ENCODE data around the gene EPC1. TPM values are rescaled to one million over a fixed set of nuclear protein-coding genes. Genes with fewer than 3 reads are reported as not detected.
A peak's percentile ranks its signal among the peaks of the same experiment; 100 is the strongest.

Gene EPC1
- total and polyA plus RNA-seq, 2 donors, result 35.2 to 38.7 TPM

DNA sequence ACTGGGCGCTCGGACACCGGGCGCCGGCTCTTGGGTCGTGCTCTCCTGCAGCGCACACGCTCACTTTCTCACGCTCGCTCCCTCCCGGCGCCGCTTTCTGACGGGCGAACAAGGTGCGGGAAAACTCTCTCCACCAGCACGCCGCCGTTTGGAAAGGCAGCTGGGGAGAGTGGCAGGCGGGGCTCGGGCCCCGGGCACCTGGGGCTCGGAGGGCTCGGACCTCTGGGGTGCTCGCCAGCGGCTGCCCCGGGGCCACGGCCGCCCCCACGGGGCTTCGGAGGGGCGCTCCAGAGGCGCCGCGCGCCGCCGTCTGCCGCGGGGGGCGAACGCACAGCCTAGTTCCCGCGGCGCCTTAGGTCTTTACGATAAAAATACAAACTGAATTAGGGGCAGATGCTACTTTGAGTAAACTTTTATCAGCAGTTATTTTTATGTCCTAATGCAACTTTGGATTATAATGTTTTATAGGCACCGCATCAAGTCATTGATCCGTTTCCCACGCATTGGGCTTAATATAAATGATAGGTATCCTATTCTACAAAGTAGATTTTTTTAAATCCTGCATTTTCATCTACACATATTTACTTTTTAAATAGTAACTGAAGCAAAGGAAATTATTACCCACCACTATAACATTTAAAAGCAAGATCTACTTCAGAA, 535 bp upstream of the EPC1 start:
- WGBS, result under 1% methylated on average over 49 of the region's 49 CpGs
- Histone ChIP-seq H3K4me3 (ENCODE audit: low read length in 2 of 2) (peak overlapping the region; percentile 78 to 92), H3K9me3 (ENCODE audit: control insufficient read depth in 2 of 2, insufficient read depth in 1 of 2, low read length in 1 of 2) (no peaks in the 10 kb centered on the region), H3K4me1 (ENCODE audit: control insufficient read depth in 2 of 2, insufficient read depth in 2 of 2, low read length in 2 of 2) (peaks cover 6 to 13% of the 10 kb centered on the region in 2 donors), H3K36me3 (ENCODE audit: control insufficient read depth in 2 of 2, insufficient read depth in 2 of 2, low read length in 1 of 2) (peaks cover 0 to 14% of the 10 kb centered on the region in 2 donors), H3K27ac (ENCODE audit: low read depth in 1 of 2, low read length in 1 of 2) (peak overlapping the region; percentile 84 to 100), H3K27me3 (ENCODE audit: control insufficient read depth in 2 of 2, insufficient read depth in 1 of 2, low read length in 1 of 2) (no peaks in the 10 kb centered on the region)
- DNase-seq (ENCODE audit: low read depth in 6 of 9, low spot score in 9 of 9), result peak in 2 of 9 donors; percentile 40 to 46

DNA sequence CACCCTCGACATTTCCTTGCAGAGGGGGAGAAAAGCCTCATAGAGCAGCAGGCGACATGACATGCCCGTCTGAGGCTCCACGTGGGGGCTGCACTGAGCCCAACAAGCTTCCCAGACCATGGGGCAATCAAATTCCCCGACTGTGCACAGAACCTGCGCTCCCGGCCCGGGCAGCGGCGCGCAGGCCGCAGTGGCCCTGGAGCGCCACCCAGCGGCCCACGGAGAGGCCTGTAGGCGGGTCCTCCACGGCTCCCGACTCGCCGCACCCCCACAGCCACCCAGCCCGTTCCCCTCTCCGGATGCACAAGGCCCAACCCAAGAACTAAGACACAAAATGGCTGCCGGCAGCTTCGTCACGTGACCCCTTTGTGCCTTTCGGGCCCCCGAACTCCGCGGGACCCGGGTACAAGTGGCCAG, 816 bp downstream of the EPC1 start:
- no peaks in the 10 kb centered on the region for H3K9me3 ChIP-seq (ENCODE audit: control insufficient read depth in 2 of 2, insufficient read depth in 1 of 2, low read length in 1 of 2)
- H3K36me3 ChIP-seq (ENCODE audit: control insufficient read depth in 2 of 2, insufficient read depth in 2 of 2, low read length in 1 of 2), result peaks cover 0 to 14% of the 10 kb centered on the region in 2 donors
- peak; percentile 81 to 97 (median 92) for DNase-seq (ENCODE audit: low read depth in 6 of 9, low spot score in 9 of 9)
- peak overlapping the region; percentile 100 for H3K27ac ChIP-seq (ENCODE audit: low read depth in 1 of 2, low read length in 1 of 2)
- H3K4me3 ChIP-seq (ENCODE audit: low read length in 2 of 2), result peak overlapping the region; percentile 78 to 92
- peaks cover 6 to 13% of the 10 kb centered on the region in 2 donors for H3K4me1 ChIP-seq (ENCODE audit: control insufficient read depth in 2 of 2, insufficient read depth in 2 of 2, low read length in 2 of 2)
- no peaks in the 10 kb centered on the region for H3K27me3 ChIP-seq (ENCODE audit: control insufficient read depth in 2 of 2, insufficient read depth in 1 of 2, low read length in 1 of 2)
- WGBS, result under 1% methylated on average over 30 of the region's 30 CpGs

- no peak for DNase-seq (ENCODE audit: low read depth in 6 of 9, low spot score in 9 of 9)
- Histone ChIP-seq H3K36me3 (ENCODE audit: control insufficient read depth in 2 of 2, insufficient read depth in 2 of 2, low read length in 1 of 2) (peaks cover 0 to 25% of the 10 kb centered on the region in 2 donors), H3K27me3 (ENCODE audit: control insufficient read depth in 2 of 2, insufficient read depth in 1 of 2, low read length in 1 of 2) (no peaks in the 10 kb centered on the region), H3K4me1 (ENCODE audit: control insufficient read depth in 2 of 2, insufficient read depth in 2 of 2, low read length in 2 of 2) (peaks cover 9 to 11% of the 10 kb centered on the region in 2 donors), H3K9me3 (ENCODE audit: control insufficient read depth in 2 of 2, insufficient read depth in 1 of 2, low read length in 1 of 2) (no peaks in the 10 kb centered on the region), H3K27ac (ENCODE audit: low read depth in 1 of 2, low read length in 1 of 2) (no peak overlapping the region), H3K4me3 (ENCODE audit: low read length in 2 of 2) (no peak overlapping the region)
- WGBS, result 89% methylated on average over 1 of the region's 1 CpG
Observed at GRCh38 chr10:32341596-32341995, 5.4 kb downstream of the EPC1 start.

- WGBS, result 63% methylated on average over 4 of the region's 4 CpGs
- Histone ChIP-seq H3K9me3 (ENCODE audit: control insufficient read depth in 2 of 2, insufficient read depth in 1 of 2, low read length in 1 of 2) (no peaks in the 10 kb centered on the region), H3K4me1 (ENCODE audit: control insufficient read depth in 2 of 2, insufficient read depth in 2 of 2, low read length in 2 of 2) (peaks cover 9 to 13% of the 10 kb centered on the region in 2 donors), H3K4me3 (ENCODE audit: low read length in 2 of 2) (no peak overlapping the region), H3K27me3 (ENCODE audit: control insufficient read depth in 2 of 2, insufficient read depth in 1 of 2, low read length in 1 of 2) (no peaks in the 10 kb centered on the region), H3K36me3 (ENCODE audit: control insufficient read depth in 2 of 2, insufficient read depth in 2 of 2, low read length in 1 of 2) (peaks cover 0 to 25% of the 10 kb centered on the region in 2 donors), H3K27ac (ENCODE audit: low read depth in 1 of 2, low read length in 1 of 2) (no peak overlapping the region)
- no peak for DNase-seq (ENCODE audit: low read depth in 6 of 9, low spot score in 9 of 9)
Observed at GRCh38 chr10:32340596-32341180, 6.3 kb downstream of the EPC1 start.

GRCh38 chr10:32338262-32338661, 8.7 kb downstream of the EPC1 start:
- DNase-seq (ENCODE audit: low read depth in 6 of 9, low spot score in 9 of 9), result no peak
- H3K4me1 ChIP-seq (ENCODE audit: control insufficient read depth in 2 of 2, insufficient read depth in 2 of 2, low read length in 2 of 2), result peaks cover 17 to 20% of the 10 kb centered on the region in 2 donors
- no peaks in the 10 kb centered on the region for H3K9me3 ChIP-seq (ENCODE audit: control insufficient read depth in 2 of 2, insufficient read depth in 1 of 2, low read length in 1 of 2)
- WGBS, result 98% methylated on average over 3 of the region's 3 CpGs
- no peak overlapping the region for H3K4me3 ChIP-seq (ENCODE audit: low read length in 2 of 2)
- no peak overlapping the region for H3K27ac ChIP-seq (ENCODE audit: low read depth in 1 of 2, low read length in 1 of 2)
- H3K36me3 ChIP-seq (ENCODE audit: control insufficient read depth in 2 of 2, insufficient read depth in 2 of 2, low read length in 1 of 2), result peaks cover 0 to 19% of the 10 kb centered on the region in 2 donors
- H3K27me3 ChIP-seq (ENCODE audit: control insufficient read depth in 2 of 2, insufficient read depth in 1 of 2, low read length in 1 of 2), result no peaks in the 10 kb centered on the region

DNA sequence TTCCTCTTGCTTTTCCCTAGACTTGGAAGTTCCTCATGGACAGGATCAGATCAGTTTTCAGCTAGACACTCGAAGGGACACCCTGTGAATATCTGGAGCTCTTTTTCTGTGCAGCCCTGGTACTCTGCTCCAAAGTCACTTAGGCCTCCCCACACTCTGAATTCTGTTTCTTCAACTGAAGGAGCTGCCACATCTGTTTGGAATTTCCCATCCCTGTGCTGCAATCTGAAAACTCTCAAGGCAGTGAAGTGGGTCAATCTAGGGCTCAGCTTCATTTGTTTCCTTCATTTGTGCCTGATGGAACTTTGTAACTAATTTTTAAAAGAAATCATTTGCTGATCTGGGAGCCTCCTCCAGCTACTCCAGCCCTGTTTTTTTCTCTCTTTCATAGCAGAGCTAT, 9.6 kb downstream of the EPC1 start:
- peaks cover 20 to 25% of the 10 kb centered on the region in 2 donors for H3K4me1 ChIP-seq (ENCODE audit: control insufficient read depth in 2 of 2, insufficient read depth in 2 of 2, low read length in 2 of 2)
- H3K27me3 ChIP-seq (ENCODE audit: control insufficient read depth in 2 of 2, insufficient read depth in 1 of 2, low read length in 1 of 2), result no peaks in the 10 kb centered on the region
- no peak overlapping the region for H3K4me3 ChIP-seq (ENCODE audit: low read length in 2 of 2)
- peaks cover 0 to 25% of the 10 kb centered on the region in 2 donors for H3K36me3 ChIP-seq (ENCODE audit: control insufficient read depth in 2 of 2, insufficient read depth in 2 of 2, low read length in 1 of 2)
- no peak for DNase-seq (ENCODE audit: low read depth in 6 of 9, low spot score in 9 of 9)
- H3K9me3 ChIP-seq (ENCODE audit: control insufficient read depth in 2 of 2, insufficient read depth in 1 of 2, low read length in 1 of 2), result no peaks in the 10 kb centered on the region
- WGBS, result 96% methylated on average over 1 of the region's 1 CpG
- no peak overlapping the region for H3K27ac ChIP-seq (ENCODE audit: low read depth in 1 of 2, low read length in 1 of 2)

GRCh38 chr10:32333849-32334248, 13.1 kb downstream of the EPC1 start:
- Histone ChIP-seq H3K4me3 (ENCODE audit: low read length in 2 of 2) (no peak overlapping the region), H3K27ac (ENCODE audit: low read depth in 1 of 2, low read length in 1 of 2) (peak overlapping the region; percentile 43 to 47), H3K36me3 (ENCODE audit: control insufficient read depth in 2 of 2, insufficient read depth in 2 of 2, low read length in 1 of 2) (peaks cover 4 to 30% of the 10 kb centered on the region in 2 donors), H3K27me3 (ENCODE audit: control insufficient read depth in 2 of 2, insufficient read depth in 1 of 2, low read length in 1 of 2) (no peaks in the 10 kb centered on the region), H3K9me3 (ENCODE audit: control insufficient read depth in 2 of 2, insufficient read depth in 1 of 2, low read length in 1 of 2) (no peaks in the 10 kb centered on the region), H3K4me1 (ENCODE audit: control insufficient read depth in 2 of 2, insufficient read depth in 2 of 2, low read length in 2 of 2) (peaks cover 17 to 28% of the 10 kb centered on the region in 2 donors)
- 93% methylated on average over 3 of the region's 3 CpGs for WGBS
- peak in 1 of 9 donors; percentile 35 for DNase-seq (ENCODE audit: low read depth in 6 of 9, low spot score in 9 of 9)

DNA sequence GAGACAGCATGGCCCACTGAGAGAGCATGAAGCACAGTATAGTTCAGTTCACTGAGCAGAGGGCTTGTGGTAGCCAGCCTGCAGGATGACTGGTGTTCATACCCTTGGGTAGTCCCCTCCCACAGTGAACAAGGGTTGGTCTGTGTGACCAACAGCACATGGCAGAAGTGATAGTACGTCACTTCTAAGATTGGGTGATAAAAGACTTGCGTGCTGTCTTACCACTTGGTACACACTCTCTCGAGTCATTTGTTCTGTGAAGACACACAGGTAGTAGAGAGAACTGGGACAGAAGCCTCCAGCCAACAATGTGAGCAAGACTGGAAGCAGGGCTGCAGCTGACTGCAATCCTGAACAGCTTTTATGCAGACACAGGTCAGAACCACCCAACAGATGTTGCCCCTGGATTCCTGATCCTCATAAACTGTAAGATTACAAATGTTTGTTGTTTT, 14.6 kb downstream of the EPC1 start:
- Histone ChIP-seq H3K4me1 (ENCODE audit: control insufficient read depth in 2 of 2, insufficient read depth in 2 of 2, low read length in 2 of 2) (peaks cover 17 to 26% of the 10 kb centered on the region in 2 donors), H3K4me3 (ENCODE audit: low read length in 2 of 2) (no peak overlapping the region), H3K27me3 (ENCODE audit: control insufficient read depth in 2 of 2, insufficient read depth in 1 of 2, low read length in 1 of 2) (no peaks in the 10 kb centered on the region), H3K27ac (ENCODE audit: low read depth in 1 of 2, low read length in 1 of 2) (peak overlapping the region; percentile 33), H3K9me3 (ENCODE audit: control insufficient read depth in 2 of 2, insufficient read depth in 1 of 2, low read length in 1 of 2) (no peaks in the 10 kb centered on the region), H3K36me3 (ENCODE audit: control insufficient read depth in 2 of 2, insufficient read depth in 2 of 2, low read length in 1 of 2) (peaks cover 4 to 32% of the 10 kb centered on the region in 2 donors)
- WGBS, result 52% methylated on average over 3 of the region's 3 CpGs
- peak in 5 of 9 donors; percentile 33 to 79 (median 51) for DNase-seq (ENCODE audit: low read depth in 6 of 9, low spot score in 9 of 9)

DNA sequence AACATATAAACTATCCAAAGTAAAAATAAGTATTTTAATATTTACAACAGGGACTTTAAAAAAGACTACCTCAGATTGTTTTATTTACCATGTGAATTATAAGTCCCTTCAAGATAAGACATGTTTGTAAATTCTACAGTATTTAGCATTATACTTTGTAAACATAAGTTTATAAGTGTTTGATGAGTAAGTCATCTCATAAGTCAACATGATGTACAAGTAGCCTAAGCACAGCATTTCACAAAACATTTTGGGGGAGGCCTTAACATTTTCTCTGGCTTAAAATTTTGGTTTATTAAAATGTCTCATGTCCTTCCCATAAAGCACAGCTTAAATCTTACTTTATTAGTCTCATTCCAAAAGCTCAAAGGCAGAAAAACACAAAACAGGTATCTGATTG, 15.4 kb downstream of the EPC1 start:
- no peaks in the 10 kb centered on the region for H3K9me3 ChIP-seq (ENCODE audit: control insufficient read depth in 2 of 2, insufficient read depth in 1 of 2, low read length in 1 of 2)
- no peak overlapping the region for H3K27ac ChIP-seq (ENCODE audit: low read depth in 1 of 2, low read length in 1 of 2)
- H3K36me3 ChIP-seq (ENCODE audit: control insufficient read depth in 2 of 2, insufficient read depth in 2 of 2, low read length in 1 of 2), result peaks cover 4 to 28% of the 10 kb centered on the region in 2 donors
- H3K4me1 ChIP-seq (ENCODE audit: control insufficient read depth in 2 of 2, insufficient read depth in 2 of 2, low read length in 2 of 2), result peaks cover 17 to 23% of the 10 kb centered on the region in 2 donors
- no peak overlapping the region for H3K4me3 ChIP-seq (ENCODE audit: low read length in 2 of 2)
- H3K27me3 ChIP-seq (ENCODE audit: control insufficient read depth in 2 of 2, insufficient read depth in 1 of 2, low read length in 1 of 2), result no peaks in the 10 kb centered on the region
- DNase-seq (ENCODE audit: low read depth in 6 of 9, low spot score in 9 of 9), result no peak
